GM18507 (cell line): ENCODE results near the gene ZNF273.
"Not testable (repeated sequence)": the region's sequence is repeated elsewhere in the genome, so short reads cannot be mapped to it uniquely, and the experiment has no call there.

Source experiments
- DNase-seq: peaks from one replicate; pipeline ENCODE4 v3.0.0; 2011; ENCODE audit warnings: low read depth; ENCODE audit not compliant: insufficient read length; ENCODE audit errors: extremely low spot score
- FAIRE-seq: peaks from 2 replicates; lab custom pipeline; 2011; peaks lifted over from hg19 to GRCh38; lab: Jason Lieb, UNC

The ZNF273 gene

GRCh38 chr7:64887756-64888508, 15.1 kb upstream of the ZNF273 start:
- DNase-seq, result no peak
- no peak for FAIRE-seq

GRCh38 chr7:64888561-64888900, 14.5 kb upstream of the ZNF273 start:
- DNase-seq (no peak), FAIRE-seq (no peak)

- FAIRE-seq (no peak), DNase-seq (no peak)
Observed at GRCh38 chr7:64888901-64889685, 14.0 kb upstream of the ZNF273 start.

- no peak for DNase-seq
- FAIRE-seq, result no peak
Observed at GRCh38 chr7:64889686-64890162, 13.3 kb upstream of the ZNF273 start.

- DNase-seq, FAIRE-seq: not testable (repeated sequence)
Observed at GRCh38 chr7:64890273-64890672, 12.8 kb upstream of the ZNF273 start.

GRCh38 chr7:64890761-64891362, 12.2 kb upstream of the ZNF273 start:
- FAIRE-seq (no peak), DNase-seq (no peak)

GRCh38 chr7:64891363-64892081, 11.6 kb upstream of the ZNF273 start:
- DNase-seq, FAIRE-seq: not testable (repeated sequence)

GRCh38 chr7:64892116-64892515, 11.0 kb upstream of the ZNF273 start:
- FAIRE-seq (no peak), DNase-seq (no peak)

- DNase-seq, result no peak
- FAIRE-seq, result no peak
Observed at GRCh38 chr7:64892666-64893309, 10.3 kb upstream of the ZNF273 start.

GRCh38 chr7:64893401-64893800, 9.7 kb upstream of the ZNF273 start:
- DNase-seq (no peak), FAIRE-seq (no peak)

GRCh38 chr7:64902461-64902805, 640 bp upstream of the ZNF273 start:
- not testable (repeated sequence) for FAIRE-seq, DNase-seq

GRCh38 chr7:64904008-64904407, 935 bp downstream of the ZNF273 start:
- FAIRE-seq, result no peak
- DNase-seq, result no peak

- no peak for DNase-seq
- no peak for FAIRE-seq
Observed at GRCh38 chr7:64905133-64905532, 2.1 kb downstream of the ZNF273 start.

- FAIRE-seq, result no peak
- DNase-seq, result no peak
Observed at GRCh38 chr7:64905547-64905946, 2.5 kb downstream of the ZNF273 start.

GRCh38 chr7:64907641-64908326, 4.7 kb downstream of the ZNF273 start:
- no peak for DNase-seq
- FAIRE-seq, result no peak

- FAIRE-seq, result no peak
Observed at GRCh38 chr7:64908358-64908757, 5.3 kb downstream of the ZNF273 start.

GRCh38 chr7:64914557-64914956, 11.5 kb downstream of the ZNF273 start:
- FAIRE-seq, result no peak
- DNase-seq, result no peak

More at GRCh38 chr7:64908358-64908757, 5.3 kb downstream of the ZNF273 start:
- DNase-seq, result no peak

GRCh38 chr7:64915301-64915700, 12.2 kb downstream of the ZNF273 start:
- FAIRE-seq, DNase-seq: not testable (repeated sequence)
